GM06990 (cell line): ENCODE results near the gene SPHK2.

Experiments
- DNase-seq: peaks from one replicate; pipeline ENCODE4 v3.0.0-alpha.2; 2011; ENCODE audit not compliant: insufficient read length; ENCODE audit errors: extremely low read depth
- H3K27me3 ChIP-seq: replicated peaks from 2 replicates; pipeline ENCODE4 v1.6.0; 2011; ENCODE audit warnings: low read length; ENCODE audit not compliant: control insufficient read depth, insufficient read depth
- H3K36me3 ChIP-seq: 2 replicates; pipeline ENCODE4 v1.5.1; 2011; ENCODE audit warnings: low read length; ENCODE audit not compliant: control insufficient read depth, insufficient read depth
- H3K4me3 ChIP-seq: replicated peaks from 2 replicates; pipeline ENCODE4 v1.5.1; 2011; ENCODE audit warnings: low read depth, mild to moderate bottlenecking, control low read depth, low read length
- CTCF ChIP-seq: IDR thresholded peaks from 2 replicates; pipeline ENCODE4 v1.5.1; 2011; ENCODE audit warnings: low read length, control low read depth, mild to moderate bottlenecking, inconsistent platforms; ENCODE audit not compliant: insufficient read depth, poor library complexity, severe bottlenecking

SPHK2 gene

DNA sequence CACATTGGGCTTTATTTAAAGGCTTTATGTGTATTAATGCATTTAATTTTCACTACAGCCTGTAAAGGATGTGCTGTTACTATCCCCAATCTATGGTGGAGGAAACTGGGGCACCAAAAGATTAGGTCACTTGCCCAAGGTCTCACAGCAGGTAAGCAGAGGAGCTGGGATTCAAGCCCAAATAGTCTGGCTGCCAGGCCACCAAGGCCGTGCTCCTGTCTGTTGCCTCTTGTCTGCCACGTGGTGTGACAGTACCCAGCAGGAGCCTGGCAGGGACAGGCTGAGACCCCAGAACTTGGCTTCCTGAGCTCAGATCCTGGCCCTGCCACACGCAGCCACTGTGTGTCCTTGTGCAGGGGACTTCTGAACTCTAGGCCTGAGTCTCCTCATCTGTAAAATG, 49.0 kb downstream of the SPHK2 start:
- no peaks in the 10 kb centered on the region for H3K36me3 ChIP-seq
- H3K27me3 ChIP-seq: no peaks in the 10 kb centered on the region
- no peak for DNase-seq
- no peak overlapping the region for H3K4me3 ChIP-seq
- no peak for TF ChIP-seq CTCF

DNA sequence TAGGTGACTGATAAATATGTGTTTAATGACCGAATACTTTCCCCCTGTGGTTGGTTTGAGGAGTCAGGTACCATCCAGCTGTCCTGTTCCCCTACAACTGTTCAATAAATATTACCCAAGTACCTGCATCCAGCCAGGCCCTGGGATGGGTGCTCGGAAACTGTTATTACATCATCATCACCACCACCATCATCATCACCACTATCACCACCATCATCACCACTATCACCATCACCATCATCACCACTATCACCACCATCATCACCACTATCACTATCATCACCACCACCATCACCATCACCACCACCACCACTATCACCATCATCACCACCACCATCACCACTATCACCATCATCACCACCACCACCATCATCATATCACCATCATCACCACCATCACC, 49.5 kb downstream of the SPHK2 start:
- no peak for DNase-seq
- no peak for TF ChIP-seq CTCF
- Histone ChIP-seq H3K4me3 (no peak overlapping the region), H3K36me3 (no peaks in the 10 kb centered on the region), H3K27me3 (no peaks in the 10 kb centered on the region)

- no peaks in the 10 kb centered on the region for H3K27me3 ChIP-seq
- no peak for DNase-seq
- no peak overlapping the region for H3K4me3 ChIP-seq
- no peaks in the 10 kb centered on the region for H3K36me3 ChIP-seq
- TF ChIP-seq CTCF: no peak
These were observed 50.8 kb downstream of the SPHK2 start for GRCh38 chr19:48669903-48670668.

DNA sequence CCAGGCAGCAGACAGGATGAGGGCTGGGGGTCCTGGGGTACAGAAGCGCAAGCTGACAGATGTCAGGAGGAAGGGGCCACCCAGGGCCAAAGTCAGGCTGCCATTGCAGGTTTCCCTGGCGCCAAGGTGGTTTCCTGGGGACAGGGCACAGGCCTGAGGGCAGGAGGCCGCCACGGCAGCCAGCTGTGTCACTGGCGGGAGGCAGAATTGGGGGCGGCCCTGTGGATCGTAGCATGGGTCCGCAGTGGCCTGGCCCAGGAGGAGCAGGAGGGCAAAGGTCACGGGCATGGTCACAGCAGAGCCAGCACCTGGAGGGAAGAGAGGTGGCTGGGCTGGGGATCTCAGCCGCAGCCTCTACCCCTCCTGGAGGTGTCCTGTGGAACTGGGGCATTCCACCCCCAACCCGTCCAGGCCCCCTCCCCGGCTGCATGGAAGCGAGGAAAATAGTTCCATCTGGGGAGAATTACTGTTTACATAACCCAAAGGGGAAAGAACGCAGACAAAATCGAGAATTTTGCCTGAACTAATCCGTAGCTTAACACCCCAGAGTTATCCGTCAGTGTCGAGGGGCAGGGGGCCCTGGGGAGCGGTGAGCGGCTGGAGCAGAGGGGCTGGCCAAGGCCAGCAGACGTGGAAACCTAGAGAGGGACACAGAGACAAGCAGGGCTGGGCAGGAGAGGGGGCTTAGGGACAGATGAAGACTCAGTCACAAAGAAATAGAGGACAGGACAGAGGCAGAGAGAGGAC, 51.6 kb downstream of the SPHK2 start:
- Histone ChIP-seq H3K27me3 (no peaks in the 10 kb centered on the region), H3K4me3 (no peak overlapping the region), H3K36me3 (no peaks in the 10 kb centered on the region)
- DNase-seq: no peak
- TF ChIP-seq CTCF: no peak

- no peak overlapping the region for H3K4me3 ChIP-seq
- H3K27me3 ChIP-seq: no peaks in the 10 kb centered on the region
- no peaks in the 10 kb centered on the region for H3K36me3 ChIP-seq
- no peak for TF ChIP-seq CTCF
- no peak for DNase-seq
These were observed 52.2 kb downstream of the SPHK2 start for GRCh38 chr19:48671446-48671995.
